MV-4-11 (cell line): ENCODE measurements around the gene TTC33.

ENCODE experiments used
- DNase-seq: peaks from one replicate; lab custom pipeline; 2025; lab: John Stamatoyannopoulos, UW

TTC33 gene

GRCh38 chr5:40521108-40521785 is 234.5 kb downstream of the TTC33 start:
- no peak for DNase-seq

GRCh38 chr5:40518485-40518917 is 237.3 kb downstream of the TTC33 start:
- no peak for DNase-seq

GRCh38 chr5:40515476-40515875 is 240.3 kb downstream of the TTC33 start:
- DNase-seq, result no peak

GRCh38 chr5:40514976-40515375 is 240.8 kb downstream of the TTC33 start:
- no peak for DNase-seq

- no peak for DNase-seq
Observed at GRCh38 chr5:40511801-40512200, 244.0 kb downstream of the TTC33 start.

- no peak for DNase-seq
Observed at GRCh38 chr5:40507095-40507494, 248.7 kb downstream of the TTC33 start.

GRCh38 chr5:40505031-40505430 is 250.7 kb downstream of the TTC33 start:
- no peak for DNase-seq

GRCh38 chr5:40503439-40503838 is 252.3 kb downstream of the TTC33 start:
- peak; percentile 47 for DNase-seq

- peak; percentile 87 for DNase-seq
Observed at GRCh38 chr5:40502736-40503135, 253.0 kb downstream of the TTC33 start.

- DNase-seq, result no peak
Observed at GRCh38 chr5:40501711-40502444, 253.9 kb downstream of the TTC33 start.

GRCh38 chr5:40499518-40500273 is 256.1 kb downstream of the TTC33 start:
- DNase-seq, result peak; percentile 40

GRCh38 chr5:40499007-40499406 is 256.8 kb downstream of the TTC33 start:
- DNase-seq, result no peak

- no peak for DNase-seq
Observed at GRCh38 chr5:40497573-40497972, 258.2 kb downstream of the TTC33 start.

GRCh38 chr5:40495237-40495635 is 260.5 kb downstream of the TTC33 start:
- peak; percentile 23 for DNase-seq

GRCh38 chr5:40494631-40495236 is 261.0 kb downstream of the TTC33 start:
- DNase-seq, result no peak

GRCh38 chr5:40492056-40492455 is 263.7 kb downstream of the TTC33 start:
- DNase-seq, result peak; percentile 57

- no peak for DNase-seq
Observed at GRCh38 chr5:40491644-40492043, 264.1 kb downstream of the TTC33 start.

GRCh38 chr5:40490464-40491111 is 265.2 kb downstream of the TTC33 start:
- DNase-seq, result peak; percentile 83

- no peak for DNase-seq
Observed at GRCh38 chr5:40489421-40489820, 266.3 kb downstream of the TTC33 start.

GRCh38 chr5:40486437-40487275 is 269.1 kb downstream of the TTC33 start:
- peak; percentile 100 for DNase-seq
